GM19239 (cell line): Measurements from ENCODE around the gene HRCT1.
A peak's percentile ranks its signal among the peaks of the same experiment; 100 is the strongest.
"Not testable (repeated sequence)": the region's sequence is repeated elsewhere in the genome, so short reads cannot be mapped to it uniquely, and the experiment has no call there.

Experiments used
- DNase-seq: peaks from one replicate; pipeline ENCODE4 v3.0.0; 2011; ENCODE audit warnings: low spot score; ENCODE audit not compliant: insufficient read length
- FAIRE-seq: peaks from 2 replicates; lab custom pipeline; 2011; peaks lifted over from hg19 to GRCh38; lab: Jason Lieb, UNC

Gene HRCT1

GRCh38 chr9:35914301-35914807 is 8.4 kb downstream of the HRCT1 start:
- peak; percentile 66 for FAIRE-seq
- no peak for DNase-seq

- FAIRE-seq (no peak), DNase-seq (no peak)
These were observed 9.8 kb downstream of the HRCT1 start for GRCh38 chr9:35915681-35916294.

DNA sequence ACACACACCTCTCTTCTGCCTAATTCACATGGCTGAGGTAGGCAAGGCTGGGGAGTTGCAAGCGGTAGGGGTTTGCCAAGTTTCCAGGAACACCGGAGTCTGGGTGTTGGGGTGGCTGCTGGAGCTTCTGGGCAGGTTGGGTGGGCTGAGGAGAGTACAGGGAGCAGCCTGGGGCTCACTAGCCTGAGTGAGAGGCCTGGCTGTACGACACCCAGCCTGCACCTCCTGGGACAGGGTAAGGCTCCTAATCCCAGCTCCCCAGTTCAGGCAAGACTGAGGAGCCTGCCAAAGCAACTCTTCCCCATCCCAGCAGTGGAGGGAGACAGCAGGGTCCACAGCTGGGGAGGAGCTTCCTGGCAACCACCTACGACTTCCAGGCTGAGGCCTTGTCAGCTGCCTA is 11.3 kb downstream of the HRCT1 start:
- no peak for DNase-seq
- no peak for FAIRE-seq

- DNase-seq (no peak), FAIRE-seq (no peak)
These were observed 12.8 kb downstream of the HRCT1 start for GRCh38 chr9:35918780-35919179.

DNA sequence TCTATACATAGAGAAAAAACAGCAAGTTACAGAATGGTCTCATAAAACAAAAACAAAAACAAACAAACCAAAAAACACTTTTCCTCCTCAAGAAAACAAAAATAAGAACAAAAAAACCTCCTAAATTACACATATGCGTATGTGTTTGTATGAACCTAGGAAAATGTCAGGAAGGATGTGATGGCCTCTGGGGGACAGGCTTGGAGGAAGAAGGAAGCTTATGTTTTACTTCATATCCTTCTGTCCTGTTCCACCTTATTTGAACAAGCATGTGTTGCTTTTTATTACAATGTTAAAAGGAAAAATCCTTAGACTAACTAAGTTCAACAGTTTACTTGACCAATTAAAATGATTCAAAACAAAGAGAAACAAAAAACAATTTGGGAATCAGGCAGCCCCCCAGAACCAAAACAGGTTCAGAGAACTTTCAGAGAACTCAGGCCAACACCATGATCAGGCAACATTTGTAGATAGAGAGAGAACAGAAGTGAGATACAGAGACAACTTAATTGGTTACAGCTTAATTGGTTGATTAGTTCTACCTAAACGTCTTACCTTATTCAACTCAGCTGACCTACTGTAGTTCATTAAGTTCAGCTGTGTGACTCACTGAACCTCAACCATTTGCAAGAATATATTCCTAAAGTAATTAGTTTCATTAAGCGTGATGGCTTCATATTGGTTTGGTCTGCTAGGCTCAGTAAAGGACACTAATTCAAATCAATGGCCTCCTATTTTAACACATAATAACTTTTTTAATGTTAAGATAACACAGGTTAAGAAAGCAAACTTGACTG is 13.4 kb downstream of the HRCT1 start:
- no peak for FAIRE-seq

GRCh38 chr9:35920051-35920620 is 14.1 kb downstream of the HRCT1 start:
- no peak for DNase-seq
- no peak for FAIRE-seq

More for the DNA sequence above, 13.4 kb downstream of the HRCT1 start:
- DNase-seq, result no peak

- no peak for DNase-seq
These were observed 17.6 kb downstream of the HRCT1 start for GRCh38 chr9:35923598-35923926.

DNA sequence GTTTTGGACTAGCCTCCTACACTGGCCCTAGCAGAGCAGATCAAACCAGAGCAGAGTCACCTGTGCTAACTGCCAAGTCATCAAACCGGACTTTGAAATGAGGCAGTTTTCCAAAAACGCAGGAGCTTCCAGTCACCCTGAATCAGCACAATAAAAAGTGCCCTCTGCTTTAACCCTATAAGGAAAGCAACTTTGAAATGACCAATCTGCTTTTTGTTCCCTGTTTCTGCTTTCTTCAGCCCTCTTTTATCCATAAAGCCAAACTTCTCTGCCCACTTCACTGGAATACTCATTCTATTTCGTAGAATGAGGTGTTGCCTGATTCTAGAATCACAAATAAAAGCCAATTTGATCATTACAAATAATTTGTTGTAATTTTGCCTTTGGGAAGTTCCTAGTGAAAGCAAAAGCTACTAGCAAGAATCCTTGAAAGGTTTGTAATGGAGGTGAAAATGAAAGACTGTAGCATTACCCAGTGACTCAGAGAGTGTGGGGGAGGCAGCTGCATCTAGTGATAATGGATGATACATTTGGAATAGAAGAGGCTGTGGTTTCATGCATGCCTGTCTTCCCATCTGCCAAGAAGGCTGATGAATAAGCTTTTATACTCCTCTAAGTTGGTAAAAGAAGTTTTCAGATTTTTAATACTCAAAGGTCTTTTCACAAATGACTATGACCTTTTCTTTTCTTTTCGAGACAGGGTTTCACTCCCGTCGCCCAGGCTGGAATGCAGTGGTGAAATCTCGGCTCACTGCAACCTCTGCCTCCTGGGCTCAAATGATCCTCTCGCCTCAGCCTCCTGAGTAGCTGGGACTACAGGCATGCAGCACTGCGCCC is 18.1 kb downstream of the HRCT1 start:
- FAIRE-seq, result no peak
- DNase-seq, result no peak

More at GRCh38 chr9:35923598-35923926, 17.6 kb downstream of the HRCT1 start:
- no peak for FAIRE-seq

- no peak for DNase-seq
- no peak for FAIRE-seq
These were observed 22.8 kb downstream of the HRCT1 start for GRCh38 chr9:35928591-35929452.

- DNase-seq (no peak), FAIRE-seq (no peak)
These were observed 23.4 kb downstream of the HRCT1 start for GRCh38 chr9:35929453-35929718.

DNA sequence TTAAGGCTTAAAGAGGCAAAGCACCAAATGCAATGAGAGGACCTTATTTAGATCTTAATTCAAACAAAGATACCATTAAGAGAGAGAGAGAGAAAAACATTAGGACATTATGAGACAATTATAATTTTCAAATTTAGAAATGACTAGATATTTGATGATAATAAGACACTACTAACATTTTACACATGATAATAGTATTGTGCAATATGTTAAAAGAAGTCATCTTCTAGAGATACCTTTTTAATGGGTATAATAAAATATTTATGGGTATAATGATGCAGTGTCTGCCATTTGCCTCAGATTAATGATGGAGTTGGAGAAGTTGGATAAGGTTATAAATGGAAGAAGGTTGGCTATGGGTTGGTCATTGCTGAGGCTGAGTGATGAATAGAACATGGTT is 24.5 kb downstream of the HRCT1 start:
- FAIRE-seq, result no peak
- DNase-seq, result no peak

- DNase-seq (no peak), FAIRE-seq (no peak)
These were observed 25.0 kb downstream of the HRCT1 start for GRCh38 chr9:35930989-35931388.

DNA sequence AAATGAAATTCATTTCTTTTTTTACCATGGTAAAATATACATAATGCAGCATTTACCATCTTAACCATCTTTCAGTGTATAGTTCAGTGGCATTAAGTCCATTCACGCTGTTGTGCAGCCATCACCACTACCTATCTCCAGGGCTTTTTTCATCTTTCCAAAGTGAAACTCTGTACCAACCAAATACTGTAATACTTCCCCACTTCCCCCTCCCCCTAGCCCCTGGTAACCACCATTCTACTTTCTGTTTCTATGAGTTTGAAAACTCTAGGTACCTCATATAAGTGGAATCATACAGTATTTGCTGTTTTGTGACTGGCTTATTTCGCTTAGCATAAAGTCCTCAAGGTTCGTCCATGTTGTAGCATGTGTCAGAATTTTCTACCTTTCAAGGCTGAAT is 26.7 kb downstream of the HRCT1 start:
- no peak for DNase-seq
- no peak for FAIRE-seq

DNA sequence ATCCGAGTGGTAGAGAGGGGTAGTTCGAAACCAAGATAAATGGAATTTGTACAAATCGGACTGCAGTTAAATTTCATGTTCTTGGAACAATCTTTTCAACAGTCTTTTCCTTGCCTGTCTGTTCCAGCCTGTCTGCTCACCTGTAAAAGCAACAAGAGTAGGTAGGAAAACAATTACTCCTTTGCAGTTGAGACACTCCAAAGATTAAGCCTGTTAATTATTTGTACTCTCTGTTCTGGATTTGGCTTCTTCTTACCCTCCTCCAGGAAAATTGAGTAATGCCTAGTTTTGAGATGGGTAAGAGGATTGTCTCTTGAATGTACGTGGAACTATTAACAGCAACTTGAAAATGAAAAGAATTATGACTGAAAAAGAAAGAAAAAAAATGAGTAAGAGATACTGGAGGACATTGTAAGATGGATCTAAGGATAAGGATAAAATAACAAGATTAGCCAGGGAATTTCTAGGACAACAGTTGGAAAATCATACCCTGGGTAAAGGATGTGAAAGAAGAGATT is 27.6 kb downstream of the HRCT1 start:
- DNase-seq, result no peak
- FAIRE-seq, result no peak

DNA sequence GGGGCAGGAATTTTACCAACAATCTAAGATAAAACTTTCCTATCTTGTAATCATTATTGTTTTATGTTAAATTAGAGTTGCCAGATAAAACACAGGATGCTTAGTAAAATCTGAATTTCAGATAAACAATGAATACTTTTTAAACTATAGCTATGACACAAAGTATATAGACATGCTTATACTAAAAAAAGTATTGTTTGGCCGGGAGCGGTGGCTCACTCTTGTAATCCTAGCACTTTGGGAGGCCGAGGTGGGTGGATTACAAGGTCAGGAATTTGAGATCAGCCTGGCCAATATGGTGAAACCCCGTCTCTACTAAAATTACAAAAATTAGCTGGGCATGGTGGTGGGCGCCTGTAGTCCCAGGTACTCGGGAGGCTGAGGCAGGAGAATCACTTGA is 28.1 kb downstream of the HRCT1 start:
- not testable (repeated sequence) for DNase-seq, FAIRE-seq

- FAIRE-seq, result no peak
- no peak for DNase-seq
These were observed 29.3 kb downstream of the HRCT1 start for GRCh38 chr9:35935261-35935660.

- no peak for FAIRE-seq
- DNase-seq, result no peak
These were observed 29.9 kb downstream of the HRCT1 start for GRCh38 chr9:35935755-35936509.

DNA sequence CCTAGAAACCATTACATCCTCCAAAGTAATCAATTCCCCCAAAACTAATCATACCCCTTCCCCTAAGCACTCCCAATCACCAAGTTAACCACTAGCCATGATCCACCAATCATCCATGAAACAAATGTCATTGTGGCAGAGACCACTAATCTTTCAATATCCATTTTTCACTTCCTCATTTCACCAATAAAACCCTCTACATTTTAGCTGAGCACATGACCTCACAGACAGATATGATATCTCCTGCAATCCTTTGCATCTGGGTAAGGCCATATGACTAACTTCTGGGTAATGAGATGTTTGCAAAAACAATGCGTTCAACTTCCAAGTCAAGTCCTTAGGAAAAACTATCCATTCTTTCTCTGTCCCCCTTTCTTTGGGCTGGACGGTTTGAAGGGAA is 31.2 kb downstream of the HRCT1 start:
- no peak for DNase-seq
- FAIRE-seq, result no peak
